GM21786 (cell line): Measurements from ENCODE around the gene KHDRBS2.
A peak's percentile ranks its signal among the peaks of the same experiment; 100 is the strongest.

Experiments
- ATAC-seq: cut with Tn5 transposase; IDR thresholded peaks from one replicate; pipeline ENCODE4 v1.9.1; 2021; ENCODE audit not compliant: unreplicated experiment

The KHDRBS2 gene

DNA sequence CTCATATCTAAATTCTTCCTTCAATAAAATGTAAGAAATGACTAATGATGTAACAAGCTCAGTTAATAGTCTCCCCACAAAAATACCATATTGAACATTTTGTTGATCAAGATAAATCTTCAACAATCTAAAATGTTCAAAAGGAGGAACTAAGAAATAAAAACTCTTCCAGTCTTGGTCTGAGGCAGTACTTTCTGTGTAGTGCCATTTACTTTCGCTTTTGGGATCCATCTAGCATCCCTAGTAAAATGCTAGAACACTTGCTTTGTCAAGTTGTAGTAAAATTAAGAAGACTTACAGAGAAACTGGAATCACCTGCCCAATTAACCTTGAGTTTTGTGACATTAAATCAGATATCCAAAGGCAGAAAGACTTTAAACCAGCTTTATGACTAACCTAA, 246.4 kb downstream of the KHDRBS2 start:
- no peak for ATAC-seq

DNA sequence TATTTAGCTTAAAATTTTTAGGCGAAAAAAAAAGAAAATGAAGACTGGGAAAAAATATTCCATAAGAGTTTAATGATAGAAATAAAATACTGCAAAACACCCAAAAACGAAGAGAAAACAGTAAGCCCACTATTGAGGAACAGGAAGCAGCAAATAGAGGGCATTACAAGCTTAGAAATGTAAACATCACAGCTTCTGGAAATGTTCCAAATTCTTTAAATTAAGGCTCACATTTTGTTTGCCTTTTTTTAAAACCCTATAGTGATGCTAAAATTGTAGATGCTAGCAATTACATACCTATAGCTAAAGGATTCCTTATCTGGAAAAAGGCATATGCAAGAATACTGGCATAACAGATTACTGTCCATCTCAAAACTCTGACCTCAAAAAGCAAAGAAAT, 248.6 kb downstream of the KHDRBS2 start:
- no peak for ATAC-seq

DNA sequence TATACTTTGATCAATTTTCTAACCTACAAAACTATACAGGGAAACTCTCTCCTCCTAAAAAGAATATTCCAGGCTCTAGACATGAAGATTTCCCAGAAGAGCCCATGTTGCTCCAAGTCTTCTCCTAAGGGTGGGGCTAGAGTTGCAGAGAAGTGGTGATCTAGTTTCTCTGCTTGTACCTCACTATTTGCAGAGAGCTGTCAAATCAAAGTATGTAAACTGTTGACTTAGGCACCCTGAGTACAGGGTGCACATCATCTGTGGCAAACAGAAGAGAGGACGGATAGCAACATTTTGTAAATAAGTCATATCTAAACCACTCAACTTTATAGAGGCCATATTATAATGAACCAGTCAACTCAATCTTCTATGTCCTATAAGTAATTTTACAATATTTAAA, 250.1 kb downstream of the KHDRBS2 start:
- no peak for ATAC-seq

DNA sequence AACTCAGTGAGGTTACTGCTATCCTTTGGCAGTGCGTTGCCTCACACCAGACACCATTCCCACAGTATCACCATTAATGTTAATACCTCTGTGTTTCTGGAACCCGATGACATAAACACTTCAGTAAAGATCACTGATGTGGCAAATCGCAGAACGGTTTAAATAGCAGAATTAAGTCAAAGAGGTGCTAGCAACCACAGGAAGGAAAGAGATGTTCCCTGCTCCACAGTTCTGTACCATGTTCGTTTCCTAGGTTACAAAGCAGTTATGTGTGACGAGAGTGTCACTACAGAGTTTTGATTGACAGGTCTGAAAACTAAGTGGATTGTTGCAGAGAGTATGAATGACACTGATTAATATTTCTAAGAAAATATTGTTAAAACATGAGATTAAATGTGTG, 272.3 kb downstream of the KHDRBS2 start:
- ATAC-seq = no peak

DNA sequence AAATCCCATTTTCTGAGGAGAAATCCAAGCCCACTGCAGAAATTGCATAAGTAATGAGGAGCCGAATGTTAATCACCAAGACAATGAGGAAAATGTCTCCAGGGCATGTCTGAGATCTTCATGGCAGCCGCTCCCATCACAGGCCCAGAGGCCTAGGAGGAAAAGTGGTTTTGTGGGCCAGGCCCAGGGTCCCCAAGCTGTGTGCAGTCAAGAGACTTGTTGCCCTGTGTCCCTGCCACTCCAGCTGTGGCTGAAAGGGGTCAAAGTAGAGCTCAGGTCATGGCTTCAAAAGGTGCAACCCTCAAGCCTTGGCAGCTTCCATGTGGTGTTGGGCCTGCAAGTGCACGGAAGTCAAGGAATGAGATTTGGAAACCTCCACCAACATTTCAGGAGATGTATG, 276.6 kb downstream of the KHDRBS2 start:
- no peak for ATAC-seq

DNA sequence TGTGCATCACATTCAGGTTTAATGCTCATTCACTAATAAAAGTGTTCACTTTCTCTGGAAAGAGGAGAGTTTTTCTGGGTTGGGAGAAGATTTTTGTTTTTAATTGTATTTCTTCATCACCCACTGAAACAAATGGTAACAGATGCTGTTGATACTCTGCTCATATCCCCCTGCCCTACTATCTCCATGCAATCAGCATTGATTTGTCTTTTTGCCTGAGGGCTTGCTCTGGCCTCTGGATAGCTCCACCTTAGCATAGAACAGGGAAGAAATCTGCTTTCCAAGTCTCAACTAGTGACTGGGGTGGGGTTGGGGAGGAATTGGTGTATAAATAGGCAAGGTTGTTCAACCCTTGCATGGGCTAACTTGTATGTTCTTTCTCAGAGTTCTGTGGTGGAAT, 296.4 kb downstream of the KHDRBS2 start:
- no peak for ATAC-seq

DNA sequence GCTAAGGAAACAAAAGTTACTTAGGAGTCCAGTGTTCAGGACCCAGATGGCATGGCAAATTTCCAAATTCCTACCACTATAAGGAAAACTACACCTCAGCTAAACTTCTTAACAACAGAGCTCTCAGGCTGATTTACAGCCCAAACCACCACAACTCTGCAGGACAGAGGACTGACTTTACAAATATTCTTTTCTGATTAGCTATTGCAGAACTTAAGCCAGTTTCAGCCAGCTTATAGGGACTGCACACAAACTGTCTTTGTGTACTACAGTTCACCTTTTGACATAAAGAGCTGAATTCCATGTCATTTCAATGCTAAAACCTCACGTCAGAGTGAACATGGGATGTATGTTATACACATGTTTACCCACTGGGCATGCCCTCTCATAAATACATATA, 305.4 kb downstream of the KHDRBS2 start:
- ATAC-seq = no peak

DNA sequence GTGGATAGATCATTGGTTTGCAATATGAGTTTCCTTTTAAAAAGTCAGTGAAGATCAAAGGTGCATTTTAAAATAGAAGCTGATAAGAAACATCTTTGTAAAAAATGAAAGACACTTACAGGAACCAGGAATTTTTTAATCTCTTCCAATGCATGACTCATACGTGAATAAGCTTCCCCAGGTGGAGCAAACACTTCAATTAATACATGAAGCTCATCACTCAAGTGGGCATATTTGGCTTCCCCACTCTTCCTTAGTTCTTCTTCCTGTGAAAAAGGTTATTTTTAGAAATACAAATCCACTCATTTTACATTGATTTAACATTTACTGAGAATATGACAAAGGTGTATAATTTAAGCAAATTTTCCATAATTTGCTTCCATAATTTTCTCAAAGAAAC, 308.1 kb downstream of the KHDRBS2 start:
- no peak for ATAC-seq

DNA sequence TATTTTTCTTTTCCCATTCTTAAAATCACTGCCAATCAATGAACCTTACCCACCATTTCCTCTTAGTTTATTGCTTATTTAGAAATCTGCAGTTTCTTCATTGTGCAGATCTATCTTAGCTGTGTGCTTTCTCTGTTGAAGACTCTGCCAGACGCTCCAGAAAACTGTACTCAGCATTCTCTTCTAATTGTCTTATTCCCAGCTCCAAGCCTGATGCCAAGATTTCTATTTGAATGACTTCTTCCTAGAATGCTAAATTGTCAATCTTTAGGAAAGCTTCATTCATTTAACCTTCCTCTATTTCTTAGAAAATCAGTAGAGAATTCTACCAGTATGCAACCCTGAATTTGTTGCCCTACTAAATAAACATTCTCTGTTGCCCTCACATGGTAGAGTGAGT, 308.9 kb downstream of the KHDRBS2 start:
- no peak for ATAC-seq

DNA sequence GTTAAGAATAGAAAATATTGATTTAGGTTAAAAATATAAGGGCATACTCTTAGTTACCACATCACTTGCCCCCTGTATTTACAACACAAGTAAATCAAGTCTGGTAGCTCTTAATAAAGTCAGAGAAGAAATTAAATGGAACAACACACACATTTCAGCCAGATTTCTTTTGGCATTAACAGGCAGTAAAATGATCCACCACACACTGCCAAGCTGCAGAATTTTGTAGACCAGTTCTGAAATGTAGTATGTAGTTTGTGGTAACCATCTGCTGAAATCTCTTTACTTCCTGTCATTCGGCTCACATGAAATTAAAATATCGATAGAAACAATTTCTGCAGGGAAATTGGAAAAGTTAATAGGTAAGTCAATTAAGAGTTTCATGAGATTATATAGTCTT, 326.8 kb downstream of the KHDRBS2 start:
- ATAC-seq = no peak

DNA sequence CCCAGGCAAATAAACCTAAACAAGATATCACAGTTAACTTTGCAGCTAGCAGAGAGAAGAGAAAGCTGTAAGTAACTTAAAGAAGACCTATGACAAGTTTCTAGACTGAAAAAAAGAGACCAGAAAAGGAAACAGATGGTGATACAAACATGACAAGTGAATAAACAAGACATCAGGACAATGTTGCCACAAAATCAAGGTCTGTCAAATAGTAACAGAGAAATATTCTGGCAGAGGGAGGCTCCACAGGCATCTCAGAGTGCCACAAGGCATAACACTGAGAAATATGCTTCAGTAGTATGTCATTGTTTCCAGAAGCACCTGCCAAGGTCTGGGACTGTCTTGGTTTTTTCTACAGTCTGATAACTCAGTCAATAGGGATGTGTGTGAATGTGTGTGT, 332.2 kb downstream of the KHDRBS2 start:
- no peak for ATAC-seq

DNA sequence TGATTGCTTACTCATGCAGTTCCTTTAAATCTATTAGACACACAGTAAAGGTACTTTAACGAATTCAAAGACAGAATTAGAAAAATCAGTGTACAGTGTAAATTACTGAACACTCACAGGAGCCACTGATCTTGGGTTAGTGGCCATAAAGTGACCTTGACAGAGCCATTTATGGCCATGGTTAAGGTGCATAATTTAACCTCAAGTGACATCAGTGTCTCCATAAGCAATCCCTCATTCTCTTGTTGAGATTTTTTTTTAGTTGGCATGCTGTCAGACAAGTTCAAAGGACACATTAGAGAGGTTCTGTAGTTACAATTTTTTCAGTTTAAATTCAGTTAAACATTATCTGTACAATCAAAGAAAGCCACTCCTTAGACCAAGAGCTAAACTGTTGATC, 334.4 kb downstream of the KHDRBS2 start:
- no peak for ATAC-seq

DNA sequence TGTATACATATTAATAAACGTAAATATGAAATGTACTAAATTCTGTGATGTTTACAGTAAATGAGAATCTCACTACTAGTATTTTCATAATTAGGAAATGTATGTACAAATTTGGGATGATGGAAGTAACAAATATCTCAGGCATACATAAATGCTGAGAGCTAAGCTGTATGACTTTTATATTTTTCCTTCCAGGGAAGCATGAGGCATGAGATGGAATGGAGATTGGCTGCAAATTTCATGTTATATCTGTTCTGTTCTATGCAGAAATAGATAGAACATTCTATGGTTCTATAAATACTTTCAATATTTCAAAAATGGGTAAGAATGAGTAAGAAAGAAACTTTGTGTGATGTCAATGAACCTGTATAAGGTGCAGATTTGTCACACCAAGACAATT, 335.2 kb downstream of the KHDRBS2 start:
- no peak for ATAC-seq

DNA sequence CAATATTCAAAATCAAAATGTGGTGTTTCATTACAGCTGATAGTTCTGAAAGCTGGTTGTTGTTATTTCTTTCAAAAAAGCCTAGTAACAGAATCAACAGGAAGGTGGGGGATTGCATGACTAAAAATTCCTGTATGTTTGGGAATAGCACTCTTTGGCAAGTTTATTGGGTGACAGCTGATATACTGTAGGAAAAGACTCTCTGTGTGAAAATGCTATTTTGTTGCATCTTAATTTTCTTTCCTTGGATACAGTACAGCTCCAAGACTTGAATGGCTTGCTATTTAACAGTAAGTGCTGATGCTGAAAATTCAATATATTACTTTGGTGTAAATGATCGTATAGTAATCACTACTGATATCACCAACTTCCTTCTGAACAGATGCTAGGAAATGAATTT, 336.1 kb downstream of the KHDRBS2 start:
- ATAC-seq = no peak

DNA sequence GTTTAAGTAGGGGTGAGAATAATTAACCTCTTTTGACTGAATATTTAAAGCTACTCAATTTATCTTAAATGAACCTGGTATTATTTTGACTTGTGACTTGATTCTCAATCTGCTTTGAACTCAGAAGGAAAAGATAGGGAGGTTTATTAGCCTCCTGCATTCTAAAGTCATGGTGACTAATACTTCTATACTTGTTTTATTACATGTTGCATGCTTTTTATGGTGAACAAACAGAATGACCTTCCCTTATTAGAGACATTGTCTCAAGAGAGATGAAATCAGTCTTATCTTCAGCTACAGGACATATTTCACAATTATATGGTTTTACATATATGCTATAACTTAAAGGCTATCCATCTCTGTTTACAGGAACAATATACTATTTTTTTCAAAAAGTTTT, 336.9 kb downstream of the KHDRBS2 start:
- no peak for ATAC-seq

DNA sequence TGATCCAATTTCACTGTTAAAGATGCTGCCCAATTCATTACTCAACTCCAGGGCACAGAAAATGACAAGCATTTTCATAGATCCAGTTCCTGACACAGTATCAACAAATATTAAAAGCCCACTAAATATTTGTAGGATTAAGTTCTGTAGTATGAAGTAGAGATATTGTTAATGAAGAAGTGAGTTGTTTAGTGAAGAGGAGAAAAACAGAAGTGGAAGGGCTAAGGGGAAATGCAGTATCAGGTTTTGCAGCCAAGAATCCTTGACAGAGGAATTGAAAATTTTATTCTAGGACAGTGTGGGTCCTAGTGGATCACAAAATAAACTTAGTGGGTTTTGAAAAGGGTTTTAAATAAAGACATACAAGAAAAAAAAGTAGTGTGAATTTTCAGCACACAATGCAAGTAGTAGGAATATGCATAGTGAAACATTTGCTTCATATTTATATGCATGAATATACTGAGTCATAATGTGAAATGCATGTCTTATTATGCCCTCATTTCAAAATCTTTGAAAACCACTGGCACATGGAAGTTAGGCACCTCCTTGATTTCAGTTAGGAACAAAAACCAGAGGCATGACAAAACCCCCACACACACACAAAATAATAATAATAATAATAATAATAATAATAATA, 338.6 kb downstream of the KHDRBS2 start:
- ATAC-seq = no peak

DNA sequence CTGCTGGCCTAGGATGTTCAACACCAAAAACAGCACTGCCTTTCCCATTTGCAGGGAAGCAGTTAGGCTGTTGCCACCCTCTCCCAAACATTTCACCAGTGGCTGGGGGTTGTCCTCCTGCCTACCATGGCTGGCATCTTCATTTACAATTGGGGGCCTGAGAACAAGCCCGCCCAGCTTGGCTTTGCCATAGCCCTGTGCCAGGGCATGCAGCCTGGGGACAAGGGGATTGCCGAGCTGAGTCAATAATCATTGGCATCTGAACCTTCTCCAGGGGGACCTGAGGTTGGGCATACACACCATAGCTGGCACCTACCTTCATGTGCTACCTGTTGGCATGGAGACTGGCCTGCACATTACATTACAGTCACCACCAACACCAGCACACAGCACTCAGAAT, 345.1 kb downstream of the KHDRBS2 start:
- ATAC-seq = no peak

DNA sequence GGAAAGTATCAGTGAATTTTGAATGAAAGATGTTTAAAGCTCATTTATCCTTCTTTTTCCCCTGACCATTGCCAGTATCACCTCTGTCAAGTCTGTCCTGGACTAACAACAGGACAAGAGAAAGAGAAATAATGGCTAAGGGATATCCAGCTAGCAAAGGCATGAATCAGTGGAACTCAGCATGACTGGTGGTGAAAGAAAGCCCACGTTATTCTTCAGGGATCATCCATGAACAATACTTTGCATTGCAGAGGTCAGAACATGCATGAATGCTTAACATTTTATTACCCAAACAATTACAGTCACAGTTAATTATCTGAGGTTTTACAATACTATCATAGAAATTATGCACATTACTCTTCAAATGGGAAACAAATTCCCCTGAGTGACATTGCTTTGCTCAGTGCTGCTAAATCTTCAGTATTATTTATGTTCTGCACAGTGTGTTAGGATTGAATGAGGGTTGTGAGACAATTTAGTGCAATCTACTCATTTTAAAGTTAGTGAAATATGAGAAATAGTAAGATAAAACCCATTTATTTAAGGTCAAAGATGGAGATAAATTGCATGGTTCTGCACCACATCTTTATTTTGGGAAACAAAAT, 350.7 kb downstream of the KHDRBS2 start:
- no peak for ATAC-seq

DNA sequence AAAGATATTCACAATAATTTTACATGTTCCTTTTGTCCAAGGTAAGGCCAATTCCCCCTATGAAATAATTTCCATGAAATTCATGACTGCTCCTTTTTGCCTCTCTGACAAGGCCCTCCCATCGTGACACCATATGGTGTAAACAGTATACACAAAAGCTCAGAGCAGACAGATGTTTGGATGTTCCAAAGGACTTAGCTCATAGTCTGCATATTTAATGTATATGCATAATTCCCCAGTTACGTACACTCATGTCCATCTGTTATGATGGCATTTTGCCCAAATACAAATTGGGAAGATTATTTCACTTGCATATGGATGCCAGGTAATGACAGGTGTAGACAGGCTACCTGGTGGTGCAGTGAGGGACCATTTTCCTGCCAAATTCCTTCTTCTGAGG, 376.5 kb downstream of the KHDRBS2 start:
- no peak for ATAC-seq

DNA sequence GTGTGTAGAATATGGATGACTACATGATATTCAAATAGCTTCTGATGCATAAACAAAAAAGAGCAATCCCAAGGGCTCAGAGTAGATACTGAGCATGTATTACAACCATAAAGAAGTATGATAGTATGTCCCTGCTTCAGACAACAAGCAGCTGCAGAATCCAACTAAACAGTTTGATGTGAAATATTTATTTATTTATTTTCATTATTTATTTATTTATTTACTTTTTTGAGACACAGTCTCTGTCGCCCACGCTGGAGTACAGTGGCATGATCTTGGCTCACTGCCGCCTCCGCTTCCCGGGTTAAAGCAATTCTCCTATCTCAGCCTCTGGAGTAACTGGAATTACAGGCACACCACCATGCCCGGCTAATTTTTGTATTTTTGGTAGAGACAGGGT, 384.3 kb downstream of the KHDRBS2 start:
- ATAC-seq = no peak

DNA sequence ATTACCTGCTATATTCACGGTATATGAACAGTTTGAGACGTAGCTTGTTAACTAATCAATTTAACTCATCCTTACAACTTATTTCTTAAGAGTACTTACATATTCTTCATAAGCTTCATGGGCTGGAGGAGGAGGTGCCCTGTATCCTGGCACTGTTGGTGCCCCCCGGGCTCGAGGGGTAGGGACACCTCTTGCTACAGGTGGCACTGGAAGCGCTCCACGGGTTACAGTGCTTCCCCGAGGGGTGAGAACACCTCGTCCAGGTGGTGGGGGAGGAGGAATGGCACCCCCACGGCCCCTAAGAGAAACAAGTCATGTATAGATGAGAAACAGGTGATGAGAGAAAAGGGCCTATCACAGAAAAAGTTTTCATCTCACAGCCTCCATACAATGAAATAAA, 391.5 kb downstream of the KHDRBS2 start:
- ATAC-seq = no peak

DNA sequence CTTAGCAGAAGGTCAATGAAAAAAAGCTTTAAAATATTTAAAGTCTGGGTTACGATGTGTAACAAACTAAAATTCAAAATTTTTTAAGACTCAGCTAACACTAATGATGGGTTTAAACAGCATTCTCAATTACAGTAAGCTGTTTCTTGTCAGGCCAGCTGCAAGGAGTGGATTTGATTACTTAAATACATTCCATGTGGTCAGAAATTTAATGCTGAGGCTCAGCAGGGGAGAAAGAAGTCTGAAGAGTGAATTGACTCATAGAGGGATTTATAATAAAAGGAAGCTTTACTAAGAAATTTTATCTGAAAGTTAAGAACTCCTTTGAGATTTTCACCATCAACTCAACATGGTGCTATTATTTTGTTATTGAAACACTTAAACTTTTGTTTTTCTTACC, 398.6 kb downstream of the KHDRBS2 start:
- ATAC-seq = no peak

DNA sequence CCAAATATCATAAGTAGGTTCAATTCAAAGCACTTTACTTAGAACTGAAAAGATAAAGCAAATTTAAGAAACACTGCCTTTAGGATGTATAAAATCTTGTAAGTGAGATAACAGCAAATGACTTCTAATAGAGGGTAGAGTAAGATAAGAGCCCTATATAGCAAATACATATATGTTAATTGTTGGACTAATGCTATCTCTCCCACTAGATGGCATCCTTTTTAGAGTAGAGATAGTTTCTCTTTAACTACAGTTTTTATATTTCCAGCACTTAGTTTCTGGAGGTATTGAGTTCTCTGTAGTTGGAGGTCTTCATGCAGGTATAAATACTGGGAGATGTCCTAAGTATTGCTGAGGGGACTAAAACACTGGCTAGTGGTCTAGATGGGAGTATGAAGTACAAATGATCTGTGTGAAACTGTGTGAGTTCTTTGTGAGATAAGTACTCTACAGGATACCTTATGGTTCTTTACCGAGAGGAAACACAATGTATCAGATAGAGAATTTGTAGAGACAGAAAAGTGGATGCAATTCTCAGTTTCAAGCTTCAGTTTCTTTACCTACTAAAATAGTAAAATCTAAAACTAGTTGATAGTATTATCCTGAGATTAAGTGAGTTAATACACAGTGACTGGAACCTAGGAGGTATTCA, 399.3 kb downstream of the KHDRBS2 start:
- ATAC-seq = peak; percentile 53
